ENCODE measurements around the gene GRK5.

The GRK5 gene

DNA sequence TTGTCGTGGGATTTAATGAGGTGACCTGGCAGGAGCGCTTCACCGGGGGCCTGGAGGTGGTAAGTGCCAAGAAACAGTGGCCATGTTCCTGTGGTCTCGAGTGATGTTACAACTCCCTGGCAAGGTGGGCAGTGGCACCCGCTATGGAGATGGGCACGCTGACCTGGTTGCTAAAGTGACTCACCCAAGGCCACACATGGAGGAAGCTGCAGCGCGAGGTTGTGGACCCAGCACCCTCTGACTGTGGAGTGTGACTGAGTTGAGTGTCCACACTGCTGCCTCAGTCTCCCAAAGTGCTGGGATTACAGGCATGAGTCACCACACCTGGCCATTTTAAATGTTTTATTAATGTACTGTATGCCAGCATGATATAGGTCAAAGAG lies 261.9 kb downstream of the GRK5 start:
- TF ChIP-seq, protein P1, sequence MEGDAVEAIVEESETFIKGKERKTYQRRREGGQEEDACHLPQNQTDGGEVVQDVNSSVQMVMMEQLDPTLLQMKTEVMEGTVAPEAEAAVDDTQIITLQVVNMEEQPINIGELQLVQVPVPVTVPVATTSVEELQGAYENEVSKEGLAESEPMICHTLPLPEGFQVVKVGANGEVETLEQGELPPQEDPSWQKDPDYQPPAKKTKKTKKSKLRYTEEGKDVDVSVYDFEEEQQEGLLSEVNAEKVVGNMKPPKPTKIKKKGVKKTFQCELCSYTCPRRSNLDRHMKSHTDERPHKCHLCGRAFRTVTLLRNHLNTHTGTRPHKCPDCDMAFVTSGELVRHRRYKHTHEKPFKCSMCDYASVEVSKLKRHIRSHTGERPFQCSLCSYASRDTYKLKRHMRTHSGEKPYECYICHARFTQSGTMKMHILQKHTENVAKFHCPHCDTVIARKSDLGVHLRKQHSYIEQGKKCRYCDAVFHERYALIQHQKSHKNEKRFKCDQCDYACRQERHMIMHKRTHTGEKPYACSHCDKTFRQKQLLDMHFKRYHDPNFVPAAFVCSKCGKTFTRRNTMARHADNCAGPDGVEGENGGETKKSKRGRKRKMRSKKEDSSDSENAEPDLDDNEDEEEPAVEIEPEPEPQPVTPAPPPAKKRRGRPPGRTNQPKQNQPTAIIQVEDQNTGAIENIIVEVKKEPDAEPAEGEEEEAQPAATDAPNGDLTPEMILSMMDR (IDR thresholded peaks at IDR 0.05; ENCODE audit: extremely low read depth, missing control alignments): no peak
- no peak for DNase-seq (ENCODE audit: low spot score)

DNA sequence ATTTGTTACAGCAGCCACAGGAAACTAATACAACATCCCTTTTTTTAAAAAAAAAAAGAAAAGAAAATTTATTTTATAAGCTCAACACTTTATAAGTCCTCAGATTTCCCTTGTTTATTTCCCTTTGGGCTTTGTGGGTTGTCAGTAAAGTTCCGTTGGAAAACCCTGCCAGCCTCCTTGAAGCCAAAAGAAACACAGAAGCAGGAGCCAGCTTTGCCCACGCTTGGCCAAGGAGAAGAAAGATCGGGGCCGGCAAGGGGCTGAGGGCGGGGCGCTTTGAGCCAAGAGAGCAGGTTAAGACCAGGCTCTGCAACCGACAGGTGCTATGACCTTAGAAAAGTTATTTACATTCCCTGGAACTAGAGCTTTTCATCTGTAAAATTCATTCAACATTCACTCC lies 262.5 kb downstream of the GRK5 start:
- TF ChIP-seq, protein P1 (IDR thresholded peaks at IDR 0.05; ENCODE audit: extremely low read depth, missing control alignments): no peak
- no peak for DNase-seq (ENCODE audit: low spot score)

GRCh38 chr10:119470920-119471702 lies 263.7 kb downstream of the GRK5 start:
- no peak for DNase-seq (ENCODE audit: low spot score)
- TF ChIP-seq, protein P1 (IDR thresholded peaks at IDR 0.05; ENCODE audit: extremely low read depth, missing control alignments): no peak

DNA sequence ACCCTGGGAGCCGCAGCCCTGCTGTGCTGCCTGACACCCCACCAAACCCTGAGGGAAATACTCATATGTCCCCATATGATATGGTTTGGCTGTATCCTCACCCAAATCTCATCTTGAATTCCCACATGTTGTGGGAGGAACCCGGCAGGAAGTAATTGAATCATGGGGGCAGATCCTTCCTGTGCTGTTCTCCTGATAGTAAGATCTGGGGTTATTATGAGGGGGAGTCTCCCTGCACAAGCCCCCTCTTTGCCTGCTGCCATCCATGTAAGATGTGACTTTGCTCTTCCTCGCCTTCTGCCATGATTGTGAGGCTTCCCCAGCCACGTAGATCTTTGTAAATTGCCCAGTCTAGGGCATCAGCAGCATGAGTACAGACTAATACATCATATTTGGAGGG lies 266.4 kb downstream of the GRK5 start:
- DNase-seq (ENCODE audit: low spot score): no peak
- TF ChIP-seq, protein P1 (IDR thresholded peaks at IDR 0.05; ENCODE audit: extremely low read depth, missing control alignments): no peak

DNA sequence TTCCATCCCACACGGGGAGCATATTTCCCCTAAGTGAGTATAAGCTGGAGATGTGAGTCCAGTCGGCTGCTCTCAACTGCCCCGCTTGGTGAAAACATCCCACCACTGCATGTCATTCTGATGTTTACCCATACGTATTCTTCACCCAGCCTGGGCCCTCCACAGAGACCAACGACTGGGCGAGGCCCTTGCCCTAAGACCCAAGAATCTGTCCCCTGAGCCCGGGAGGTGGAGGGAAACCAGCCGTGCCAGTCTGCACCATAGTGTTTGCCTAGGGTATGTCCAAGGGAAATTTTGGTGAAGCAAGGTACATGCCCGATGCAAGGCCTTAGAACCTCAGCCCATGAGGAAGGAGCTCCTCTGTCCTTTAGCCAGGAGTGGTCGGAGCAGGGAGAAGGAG lies 267.2 kb downstream of the GRK5 start:
- TF ChIP-seq, protein P1 (IDR thresholded peaks at IDR 0.05; ENCODE audit: extremely low read depth, missing control alignments): no peak
- DNase-seq (ENCODE audit: low spot score): no peak

DNA sequence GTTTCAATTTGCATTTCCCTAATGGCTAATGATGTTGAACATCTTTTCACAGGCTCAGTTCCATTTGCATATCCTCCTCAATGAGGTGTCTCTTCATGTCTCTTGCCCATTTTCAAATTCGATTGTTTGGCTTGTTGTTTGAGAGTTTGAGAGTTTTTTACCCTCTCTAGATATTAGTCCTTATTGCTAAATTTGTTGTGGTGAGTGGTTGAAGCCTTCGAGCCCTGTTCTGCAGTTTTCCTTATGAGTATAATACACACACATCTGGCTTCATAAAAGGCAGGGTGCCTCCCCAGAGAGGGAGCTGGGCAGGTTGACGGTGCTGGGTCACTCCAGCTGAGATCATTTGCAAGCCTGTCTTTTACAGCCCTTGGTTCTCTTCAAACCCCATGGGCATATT lies 270.1 kb downstream of the GRK5 start:
- DNase-seq (ENCODE audit: low spot score): peak; percentile 42
- TF ChIP-seq, protein P1 (IDR thresholded peaks at IDR 0.05; ENCODE audit: extremely low read depth, missing control alignments): no peak

- TF ChIP-seq, protein P1 (IDR thresholded peaks at IDR 0.05; ENCODE audit: extremely low read depth, missing control alignments): no peak
- peak; percentile 51 for DNase-seq (ENCODE audit: low spot score)
Observed at GRCh38 chr10:119478111-119478802, 270.9 kb downstream of the GRK5 start.

Measured in GM20000 (cell line).